Skin of body (tissue), 2 donors: ENCODE data around the gene PPARA. TPM values are rescaled to one million over a fixed set of nuclear protein-coding genes. Genes with fewer than 3 reads are reported as not detected.

Experiments used
- DNase-seq: peaks from one replicate; lab custom pipeline; 2025; lab: John Stamatoyannopoulos, UW
- total RNA-seq: library from RNA; depleted of rRNA; stranded (reverse); fragments of >200 nt; gene quantifications from one replicate; pipeline ENCODE4 v1.2.3, GENCODE V29; 2014

The PPARA gene
- total RNA-seq, 1 donor from 2014 or later, result 24.2 TPM

DNA sequence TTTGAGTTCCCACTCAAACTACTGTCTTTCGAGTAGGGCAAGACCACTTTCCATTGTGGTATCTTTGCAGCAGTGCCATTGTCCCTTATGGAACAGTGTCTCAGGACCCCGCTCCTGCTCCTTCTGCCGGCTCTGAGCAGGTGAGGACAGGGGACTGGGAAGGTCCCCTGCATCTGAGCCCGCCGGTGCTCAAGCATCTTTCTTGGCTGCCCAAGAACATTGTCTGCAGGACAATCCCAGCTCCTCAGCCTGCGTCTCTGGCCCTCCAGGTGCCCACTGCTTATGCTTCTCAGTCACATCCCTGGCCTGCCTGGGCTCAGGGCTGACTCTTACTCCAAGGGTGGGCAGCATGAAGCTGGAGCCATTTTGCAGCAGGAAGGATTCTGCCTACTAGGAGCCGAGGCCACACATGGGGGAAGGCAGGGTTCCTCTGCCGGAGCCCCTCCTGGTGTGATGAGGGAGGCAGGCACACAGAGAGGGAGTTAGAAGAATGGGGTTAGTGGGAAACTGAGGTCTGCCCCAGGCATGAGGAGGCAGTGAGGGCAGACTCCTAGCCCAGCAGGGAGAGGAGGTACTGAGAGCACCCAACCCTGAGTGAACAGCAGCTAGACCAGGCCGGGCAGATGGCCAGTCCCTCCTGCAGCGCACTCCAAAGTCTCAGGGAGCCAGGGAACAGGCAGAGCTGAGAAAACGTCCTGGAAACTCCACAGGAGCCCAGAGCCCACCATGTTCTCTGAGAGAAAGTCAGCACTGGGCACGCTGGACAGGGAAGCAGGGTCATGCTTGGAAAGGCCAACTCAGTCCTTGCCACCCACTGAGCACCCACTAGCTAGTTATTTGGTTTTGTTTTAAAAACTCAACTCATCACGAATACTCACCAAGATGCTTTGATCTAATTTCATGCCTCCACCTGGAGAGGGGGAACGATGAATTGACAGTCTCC lies 7.5 kb upstream of the PPARA start:
- no peak for DNase-seq

- no peak for DNase-seq
Observed at GRCh38 chr22:46143491-46144147, 6.7 kb upstream of the PPARA start.

DNA sequence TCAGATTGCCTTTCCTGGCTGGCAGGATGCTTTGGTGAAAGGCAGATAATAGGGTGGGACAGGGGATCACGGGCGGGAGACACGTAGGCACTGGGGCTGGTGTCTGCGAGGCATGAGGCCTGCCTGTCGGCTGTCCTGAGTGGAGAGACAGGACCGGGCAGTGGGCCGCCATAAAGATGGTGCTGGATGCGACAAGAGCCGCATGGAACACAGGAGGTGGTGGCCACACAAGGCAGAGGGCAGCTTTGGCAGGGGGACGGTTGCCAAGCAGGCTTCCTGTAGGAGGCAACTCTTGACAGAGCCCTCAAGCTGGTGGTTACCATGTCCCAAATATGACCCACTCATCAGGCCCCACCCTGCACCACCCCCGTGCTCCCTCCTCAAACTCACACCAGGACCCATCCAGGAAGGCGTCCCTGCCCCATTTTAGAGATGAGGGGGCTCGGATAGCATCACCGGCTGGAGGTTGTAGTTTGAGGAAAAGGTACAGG lies 4.9 kb upstream of the PPARA start:
- DNase-seq, result no peak

DNA sequence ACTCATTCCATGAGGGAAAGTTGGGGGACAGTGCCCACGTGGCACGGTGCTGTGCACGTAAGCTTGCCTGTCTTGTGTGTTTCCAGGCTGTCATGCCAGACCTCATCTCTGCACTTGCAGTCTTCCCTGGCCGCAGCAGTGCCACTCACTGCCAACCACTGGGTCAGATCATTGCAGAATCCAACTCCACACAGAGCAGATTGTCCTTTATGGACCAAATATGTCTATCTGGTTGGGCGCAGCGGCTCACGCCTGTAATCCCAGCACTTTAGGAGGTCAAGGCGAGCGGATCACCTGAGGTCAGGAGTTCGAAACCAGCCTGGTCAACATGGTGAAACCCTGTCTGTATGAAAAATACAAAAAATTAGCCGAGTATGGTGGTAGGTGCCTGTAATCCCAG lies 4.4 kb upstream of the PPARA start:
- no peak for DNase-seq

- no peak for DNase-seq
Observed at GRCh38 chr22:46146329-46146728, 4.0 kb upstream of the PPARA start.

DNA sequence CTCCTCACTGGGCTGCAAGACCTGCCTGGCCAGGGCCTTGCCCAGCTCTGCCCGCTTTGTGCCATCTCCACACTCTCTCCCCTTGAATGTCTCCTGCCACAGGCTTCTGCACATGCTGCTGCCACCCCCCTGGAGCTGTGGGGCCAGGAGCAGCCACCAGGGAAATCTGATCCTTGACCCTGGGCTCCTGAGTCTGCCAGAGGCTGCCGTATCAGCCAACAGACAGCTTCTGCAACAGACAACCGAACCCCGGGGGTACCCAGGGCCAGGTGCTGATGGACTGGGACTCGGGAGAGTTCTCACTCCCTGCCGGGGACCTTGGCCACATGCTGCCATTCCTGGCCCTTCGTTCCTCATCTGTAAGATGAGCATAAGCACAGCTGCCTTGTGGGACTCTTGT lies 3.3 kb upstream of the PPARA start:
- no peak for DNase-seq

DNA sequence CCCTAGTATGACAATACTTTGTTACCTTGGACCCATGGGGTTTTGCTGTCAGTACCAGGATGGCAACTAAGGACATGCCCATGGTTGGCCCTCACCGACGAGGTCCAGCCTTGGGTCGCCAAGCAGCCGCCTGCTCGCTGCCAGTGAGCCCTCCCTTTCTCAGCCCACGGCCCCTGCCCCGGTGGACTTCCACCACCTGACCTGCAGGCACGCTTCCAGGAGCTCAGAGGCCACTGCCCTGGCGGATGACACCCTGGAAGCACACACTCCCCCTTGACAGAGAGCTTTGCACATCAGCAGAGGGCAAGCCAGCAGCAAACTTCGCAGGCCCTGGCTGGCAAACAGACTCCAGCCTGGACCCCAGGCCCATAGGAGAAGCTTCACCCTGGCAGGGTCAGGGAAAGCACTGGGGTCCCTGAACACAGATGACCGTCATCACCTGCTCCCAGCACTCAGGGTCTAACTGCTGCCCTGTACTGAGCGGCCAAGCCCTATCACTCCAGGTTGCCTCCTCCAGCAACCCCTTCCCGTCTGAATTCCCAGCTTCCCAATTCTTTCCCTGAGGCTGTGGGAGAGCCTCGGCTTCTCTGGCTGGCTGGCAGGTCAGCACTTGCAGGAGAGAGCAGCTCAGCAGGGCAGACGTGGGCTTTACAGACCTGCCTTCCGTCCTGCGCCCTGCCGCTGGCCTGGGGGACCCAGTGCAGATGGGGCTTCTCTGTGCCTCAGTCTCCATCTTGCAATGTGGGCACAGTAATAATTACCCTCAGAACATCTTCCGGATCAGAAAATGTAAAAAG lies 2.7 kb upstream of the PPARA start:
- no peak for DNase-seq

GRCh38 chr22:46148336-46148735 lies 2.0 kb upstream of the PPARA start:
- no peak for DNase-seq

DNA sequence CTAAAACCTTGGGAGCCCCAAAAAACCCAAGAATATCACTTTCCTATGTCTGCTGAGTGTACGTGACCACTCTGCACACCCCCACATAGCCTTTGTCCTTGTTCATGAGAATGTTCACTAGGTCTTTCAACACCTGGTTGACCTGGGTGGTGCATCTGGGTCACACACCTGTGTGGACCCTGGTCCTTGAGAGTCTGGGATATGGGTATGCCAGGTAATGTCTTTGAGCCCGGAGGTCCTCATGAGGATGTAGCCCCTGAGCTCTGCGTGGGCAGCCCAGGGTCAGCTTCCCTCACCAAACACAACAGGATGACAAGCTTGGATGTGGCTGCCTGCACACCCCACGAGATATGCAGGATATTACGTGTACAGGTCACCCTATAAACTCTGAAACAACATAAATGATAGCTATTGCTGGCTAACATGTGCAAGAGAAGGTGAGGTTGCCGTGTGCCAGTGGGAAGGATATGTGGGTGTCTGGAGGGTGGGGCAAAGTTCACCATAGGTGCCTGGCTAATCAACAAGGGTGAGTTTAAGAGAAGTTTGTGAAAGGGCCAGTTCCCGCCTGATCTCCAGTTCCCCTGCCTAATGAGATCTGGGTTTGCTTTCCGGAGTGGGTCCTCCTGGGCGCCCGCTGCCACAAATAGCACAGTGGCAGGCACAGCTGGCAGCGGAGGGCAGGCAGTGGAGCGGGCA lies 1.4 kb upstream of the PPARA start:
- DNase-seq, result no peak

DNA sequence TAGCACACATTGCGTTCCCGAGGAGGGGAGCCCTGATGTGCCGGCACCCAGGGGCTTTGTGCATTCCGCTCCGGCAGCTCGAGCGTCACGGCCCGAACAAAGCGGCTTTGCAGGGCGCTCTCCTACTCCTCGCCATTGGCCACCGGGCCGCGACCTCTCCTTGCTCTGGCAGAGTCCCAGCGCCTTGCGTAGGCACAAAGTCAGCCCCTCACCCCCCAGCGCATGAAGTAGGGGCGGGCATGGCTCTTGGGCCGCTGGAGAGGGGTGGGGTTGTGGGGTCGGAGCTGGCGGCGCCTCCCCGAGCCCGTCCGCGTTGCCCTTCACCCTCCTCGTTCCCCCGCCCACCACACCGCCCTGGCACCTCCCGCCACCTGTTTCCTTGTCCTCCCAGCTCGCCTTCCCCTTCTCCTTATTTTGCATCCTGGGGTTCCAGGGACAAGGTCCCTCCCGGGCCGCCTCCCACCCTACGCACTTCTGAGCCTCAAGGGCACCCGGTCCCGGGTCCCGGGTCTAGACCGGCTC lies 753 bp upstream of the PPARA start:
- DNase-seq, result no peak

- DNase-seq, result no peak
Observed at GRCh38 chr22:46150655-46151477, 540 bp downstream of the PPARA start.

GRCh38 chr22:46153930-46154329 lies 3.6 kb downstream of the PPARA start:
- DNase-seq, result no peak

- no peak for DNase-seq
Observed at GRCh38 chr22:46156031-46156430, 5.7 kb downstream of the PPARA start.

DNA sequence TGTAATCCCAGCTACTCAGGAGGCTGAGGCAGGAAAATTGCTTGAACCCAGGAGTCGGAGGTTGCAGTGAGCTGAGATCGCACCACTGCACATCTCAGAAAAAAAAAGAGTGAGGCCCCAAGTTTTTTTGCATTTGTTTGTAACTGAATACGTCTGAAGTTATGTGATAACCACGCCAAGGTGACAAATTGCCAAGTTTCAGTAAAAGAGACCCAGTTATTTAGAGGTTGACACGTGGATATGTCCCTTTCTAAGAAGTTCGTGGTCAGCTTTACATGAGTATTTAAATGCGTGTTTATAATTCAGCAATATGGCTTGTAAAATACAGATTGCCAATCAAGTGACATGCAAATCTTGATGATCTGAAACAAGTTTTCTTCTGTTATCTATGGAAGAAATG lies 8.0 kb downstream of the PPARA start:
- no peak for DNase-seq

GRCh38 chr22:46159212-46159611 lies 8.9 kb downstream of the PPARA start:
- no peak for DNase-seq

- no peak for DNase-seq
Observed at GRCh38 chr22:46159777-46160176, 9.5 kb downstream of the PPARA start.

- no peak for DNase-seq
Observed at GRCh38 chr22:46162285-46162684, 12.0 kb downstream of the PPARA start.

GRCh38 chr22:46162771-46163556 lies 12.6 kb downstream of the PPARA start:
- no peak for DNase-seq

DNA sequence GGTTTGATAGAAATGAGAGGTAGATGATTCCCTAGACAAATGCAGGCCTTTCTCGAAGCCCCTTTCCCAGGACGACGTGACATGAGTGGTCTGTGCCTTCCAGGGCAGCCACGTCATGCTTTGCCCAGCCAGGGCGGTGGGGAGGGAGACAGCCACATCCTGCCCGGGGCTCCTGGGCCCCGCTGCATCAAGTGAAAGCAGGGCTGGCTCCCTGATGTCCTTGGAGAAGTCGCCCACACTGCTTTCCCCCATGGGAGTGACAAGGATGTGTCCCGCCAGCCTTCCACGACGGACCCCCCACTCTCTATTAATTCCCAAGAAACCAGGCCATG lies 13.2 kb downstream of the PPARA start:
- DNase-seq, result no peak
